IPS-11a (cell line): ENCODE measurements around the gene OR1E2.
"Not testable (repeated sequence)": the region's sequence is repeated elsewhere in the genome, so short reads cannot be mapped to it uniquely, and the experiment has no call there.

ENCODE experiments used
- H3K4me3 ChIP-seq: one replicate; pipeline ENCODE4 v1.5.1; 2013; ENCODE audit warnings: low read depth, low read length, control low read depth

The OR1E2 gene

GRCh38 chr17:3398310-3398709, 35.3 kb downstream of the OR1E2 start, which contains the start of gene OR1E1:
OR1E1 (minus strand) TSS chr17:3398410; CDS start chr17:3398410, 0 bp downstream.
- no peak within 1 kb of the TSS for H3K4me3 ChIP-seq

GRCh38 chr17:3397801-3398200, 35.8 kb downstream of the OR1E2 start:
- not testable (repeated sequence) for H3K4me3 ChIP-seq

- no peak overlapping the region for H3K4me3 ChIP-seq
These were observed 43.9 kb downstream of the OR1E2 start for GRCh38 chr17:3389791-3390190.

GRCh38 chr17:3385869-3386816, 47.5 kb downstream of the OR1E2 start, which contains the start of gene OR3A2:
OR3A2 (minus strand) TSS chr17:3386308.
- H3K4me3 ChIP-seq, result no peak within 1 kb of the TSS
